Kidney (tissue), 14 donors: ENCODE measurements around the gene MORN2. TPM values are rescaled to one million over a fixed set of nuclear protein-coding genes. Genes with fewer than 3 reads are reported as not detected.
A peak's percentile ranks its signal among the peaks of the same experiment; 100 is the strongest.

Experiments
- DNase-seq, 5 donors: peaks; one replicate each; pipeline ENCODE4 v3.0.0-alpha.2; 2013 to 2020
- FAIRE-seq: peaks from 2 replicates; lab custom pipeline; 2012; peaks lifted over from hg19 to GRCh38; lab: Jason Lieb, UNC
- H3K27ac ChIP-seq, 2 donors: one replicate each; pipeline ENCODE4 v1.7.0; 2013; ENCODE audit warnings: low read depth in 2 of 2, low read length in 2 of 2, inconsistent platforms in 1 of 2
- H3K27me3 ChIP-seq: one replicate; pipeline ENCODE4 v1.7.1; 2013; ENCODE audit warnings: low read length, inconsistent platforms; ENCODE audit not compliant: control insufficient read depth, insufficient read depth
- H3K36me3 ChIP-seq, 3 donors: one replicate each; pipeline versions ENCODE4 v1.7.0 to v1.7.1; 2013; ENCODE audit warnings: low read length in 3 of 3, control low read depth in 1 of 3, inconsistent platforms in 1 of 3; ENCODE audit not compliant: insufficient read depth in 3 of 3, control insufficient read depth in 2 of 3
- H3K4me1 ChIP-seq, 3 donors: one replicate each; pipeline versions ENCODE4 v1.7.0 to v1.7.1; 2013; ENCODE audit warnings: low read length in 3 of 3, inconsistent platforms in 1 of 3, low read depth in 1 of 3; ENCODE audit not compliant: control insufficient read depth in 2 of 3, insufficient read depth in 2 of 3
- H3K4me3 ChIP-seq, 3 donors: one replicate each; pipeline versions ENCODE4 v1.7.0 to v1.8.1; 2013; ENCODE audit warnings: low read length in 3 of 3, control low read depth in 1 of 3, inconsistent platforms in 1 of 3
- H3K9ac ChIP-seq, 3 donors: one replicate each; pipeline versions ENCODE4 v1.7.0 to v1.7.1; 2013; ENCODE audit warnings: low read length in 3 of 3, control low read depth in 1 of 3, inconsistent platforms in 1 of 3
- H3K9me3 ChIP-seq, 3 donors: one replicate each; pipeline versions ENCODE4 v1.7.0 to v1.7.1; 2013; ENCODE audit warnings: low read length in 3 of 3, control low read depth in 1 of 3, inconsistent platforms in 1 of 3; ENCODE audit not compliant: control insufficient read depth in 2 of 3, insufficient read depth in 1 of 3
- CTCF ChIP-seq: IDR thresholded peaks from 3 replicates; pipeline ENCODE4 v1.5.1; 2012; ENCODE audit warnings: mild to moderate bottlenecking, moderate library complexity, borderline replicate concordance; ENCODE audit not compliant: insufficient read depth; ENCODE audit errors: extremely low read depth
- intact Hi-C: fragments of 100-400 bp; cut with DNase I; formaldehyde crosslinking; loops from one replicate; pipeline ENCODE4 v1.11.1; 2022
- polyA plus RNA-seq: library from polyadenylated mRNA; stranded (reverse); fragments of 350-450 nt; fragmentation: Illumina TruSeq; extraction: RNeasy Lipid Tissue Mini Kit (QIAGEN cat#74804); gene quantifications from one replicate; pipeline ENCODE4 v1.2.3, GENCODE V29; 2014; ENCODE audit warnings: low read depth, low replicate concordance; ENCODE audit not compliant: insufficient read depth
- total RNA-seq: library from RNA; stranded (reverse); fragmentation: NEBNext Ultra II Directional; extraction: Animal tissue kit (Norgen Biotek cat#: 25700); gene quantifications from one replicate; pipeline ENCODE4 v1.2.1, GENCODE V29; 2021
- donor health status: control.
- donor health status: control.
- donor health status: control.
- donor health status: control.
- donor health status: control.
- donor health status: DM: yes; HTN: yes; CAD: no.
- donor health status: Normal renal cell carcinoma (clear cell type).

Gene MORN2
- total and polyA plus RNA-seq, 2 donors from 2014 or later = 29.6 to 121 TPM

DNA sequence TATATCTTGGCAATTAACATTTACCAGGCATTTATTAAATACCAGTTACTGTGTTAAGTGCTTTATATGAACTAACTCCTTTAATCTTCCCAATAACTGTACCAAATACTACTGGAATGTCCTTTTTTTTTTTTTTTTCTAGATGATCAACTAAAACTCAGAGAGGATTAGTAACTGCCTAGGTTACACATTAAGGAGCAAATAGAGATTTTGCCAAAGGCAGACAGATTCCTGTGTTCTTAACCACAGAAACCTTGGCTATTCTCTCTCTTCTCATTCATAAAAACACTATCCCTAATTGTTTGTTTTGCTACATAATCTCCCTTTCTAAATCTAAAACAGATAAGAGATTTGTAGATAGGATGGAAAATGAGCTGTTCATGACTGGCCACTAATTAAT is 13.3 kb upstream of the MORN2 start:
- Histone ChIP-seq H3K9me3 (no peaks in the 10 kb centered on the region), H3K9ac (no peak overlapping the region), H3K4me3 (no peak overlapping the region), H3K27me3 (no peaks in the 10 kb centered on the region), H3K36me3 (peaks cover 11 to 17% (median 16%) of the 10 kb centered on the region in 3 donors), H3K27ac (no peak overlapping the region), H3K4me1 (no peaks in the 10 kb centered on the region)
- intact Hi-C loops = no loop called here
- FAIRE-seq (no peak), DNase-seq (no peak)
- TF ChIP-seq CTCF = no peak

DNA sequence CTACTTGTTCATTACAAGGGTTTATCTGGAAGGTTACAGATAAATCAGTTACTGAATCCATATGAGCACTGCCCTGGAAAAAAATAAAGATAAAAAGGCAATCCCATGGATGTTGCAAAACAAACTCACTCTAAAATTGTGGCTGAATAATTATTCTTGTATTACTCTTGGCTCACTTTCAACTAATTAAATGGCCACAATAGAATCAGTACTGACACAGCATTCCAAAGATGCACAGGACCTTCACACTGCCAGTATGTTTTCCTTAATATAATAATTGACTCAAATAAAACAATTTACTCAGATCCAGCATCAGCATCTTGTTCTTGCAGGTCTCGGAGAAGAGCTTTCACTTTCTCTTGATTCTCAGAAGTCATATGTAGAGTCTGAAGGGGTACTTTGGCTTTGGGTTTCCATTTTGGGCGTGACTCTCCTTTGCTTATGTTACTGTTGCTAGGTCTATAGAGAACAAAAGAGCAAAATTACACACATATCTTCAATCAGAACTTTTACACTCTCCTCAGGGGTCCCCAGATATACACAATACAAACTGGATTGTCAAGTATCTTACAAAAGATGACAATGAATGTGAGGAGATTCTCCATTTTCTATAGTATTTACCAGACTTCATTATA is 12.6 kb upstream of the MORN2 start:
- Histone ChIP-seq H3K27ac (no peak overlapping the region), H3K9ac (no peak overlapping the region), H3K4me1 (no peaks in the 10 kb centered on the region), H3K4me3 (peak overlapping the region in 2 of 3 donors; percentile 0 to 15), H3K27me3 (no peaks in the 10 kb centered on the region), H3K36me3 (peaks cover 12 to 17% (median 16%) of the 10 kb centered on the region in 3 donors), H3K9me3 (no peaks in the 10 kb centered on the region)
- no peak for TF ChIP-seq CTCF
- FAIRE-seq (no peak), DNase-seq (no peak)
- intact Hi-C loops = no loop called here

DNA sequence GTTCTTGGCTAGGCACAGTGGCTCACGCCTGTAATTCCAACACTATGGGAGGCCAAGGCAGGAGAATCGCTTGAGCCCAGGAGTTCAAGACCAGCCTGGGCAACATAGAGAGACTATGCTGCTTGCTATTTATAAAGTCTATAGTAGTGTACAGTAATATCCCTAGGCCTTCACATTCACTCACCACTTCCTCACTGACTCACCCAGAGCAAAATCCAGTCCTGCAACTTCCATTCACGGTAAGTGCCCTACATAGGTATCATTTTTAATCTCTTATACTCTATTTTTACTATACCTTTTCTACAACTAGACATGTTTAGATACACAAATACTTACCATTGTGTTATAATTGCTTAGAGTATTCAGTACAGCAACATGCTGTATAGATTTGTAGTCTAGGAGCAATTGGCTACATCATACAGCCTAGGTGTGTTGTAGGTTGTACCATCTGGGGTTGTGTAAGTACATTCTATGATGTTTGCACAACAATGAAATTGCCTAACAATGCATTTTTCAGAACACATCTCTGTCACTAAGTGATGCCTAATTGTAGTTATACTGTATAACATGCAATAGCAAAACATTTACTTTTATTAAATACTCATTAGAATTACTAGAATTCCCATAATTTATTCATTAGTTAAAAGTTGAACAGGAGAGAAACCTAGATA is 8.9 kb upstream of the MORN2 start:
- FAIRE-seq = no peak
- intact Hi-C loops = no loop called here
- Histone ChIP-seq H3K27ac (no peak overlapping the region), H3K4me3 (no peak overlapping the region), H3K27me3 (no peaks in the 10 kb centered on the region), H3K9ac (no peak overlapping the region), H3K36me3 (peaks cover 2 to 9% (median 5%) of the 10 kb centered on the region in 3 donors), H3K4me1 (no peaks in the 10 kb centered on the region), H3K9me3 (peaks cover 0 to 2% (median 0%) of the 10 kb centered on the region in 3 donors)
- TF ChIP-seq CTCF = no peak
- DNase-seq = no peak
